Measurements from ENCODE around the gene TM4SF4.

GRCh38 chr3:149437286-149437685, 37.2 kb upstream of the TM4SF4 start:
- TF ChIP-seq POLR2A (IDR thresholded peaks at IDR 0.05) (no peak), CTCF (IDR thresholded peaks at IDR 0.05) (no peak)
